ENCODE data around the gene RLIM. TPM values are rescaled to one million over a fixed set of nuclear protein-coding genes. Genes with fewer than 3 reads are reported as not detected.
"Not testable (repeated sequence)": the region's sequence is repeated elsewhere in the genome, so short reads cannot be mapped to it uniquely, and the experiment has no call there.

The RLIM gene
- total RNA-seq = 36.6 TPM
- long read RNA-seq, full-length matches to known transcripts = 24 of 42 reads
- long read RNA-seq, partial matches to known transcripts = 1 of 42 reads
- long read RNA-seq, other reads (novel, unspliced or antisense) = 17 of 42 reads

- peak; percentile 95 for DNase-seq (ENCODE audit: low spot score)
Measured at GRCh38 chrX:74614093-74614909, at the start of gene RLIM. Gene RLIM (minus strand): TSS chrX:74614624. CDS start chrX:74595977, 18,647 bp downstream.

- DNase-seq (ENCODE audit: low spot score) = no peak
Measured at GRCh38 chrX:74656079-74656745, 41.8 kb upstream of the RLIM start.

- DNase-seq (ENCODE audit: low spot score) = not testable (repeated sequence)
Measured at GRCh38 chrX:74654953-74655352, 40.5 kb upstream of the RLIM start.

- no peak for DNase-seq (ENCODE audit: low spot score)
Measured at GRCh38 chrX:74636749-74637314, 22.4 kb upstream of the RLIM start.

- no peak for DNase-seq (ENCODE audit: low spot score)
Measured at GRCh38 chrX:74613370-74614092, 893 bp downstream of the RLIM start.

GRCh38 chrX:74606799-74607198, 7.6 kb downstream of the RLIM start:
- no peak for DNase-seq (ENCODE audit: low spot score)

GRCh38 chrX:74606342-74606741, 8.1 kb downstream of the RLIM start:
- no peak for DNase-seq (ENCODE audit: low spot score)

- DNase-seq (ENCODE audit: low spot score) = no peak
Measured at GRCh38 chrX:74603040-74603439, 11.4 kb downstream of the RLIM start.

GRCh38 chrX:74602142-74602541, 12.3 kb downstream of the RLIM start:
- no peak for DNase-seq (ENCODE audit: low spot score)

- DNase-seq (ENCODE audit: low spot score) = no peak
Measured at GRCh38 chrX:74593593-74593992, 20.8 kb downstream of the RLIM start.

GRCh38 chrX:74585766-74586165, 28.7 kb downstream of the RLIM start:
- DNase-seq (ENCODE audit: low spot score) = no peak

GRCh38 chrX:74579597-74580198, 34.7 kb downstream of the RLIM start:
- no peak for DNase-seq (ENCODE audit: low spot score)

GRCh38 chrX:74578137-74578536, 36.3 kb downstream of the RLIM start:
- DNase-seq (ENCODE audit: low spot score) = no peak

GRCh38 chrX:74557378-74557777, 57.0 kb downstream of the RLIM start:
- DNase-seq (ENCODE audit: low spot score) = no peak

- DNase-seq (ENCODE audit: low spot score) = no peak
Measured at GRCh38 chrX:74551934-74552333, 62.5 kb downstream of the RLIM start.

GRCh38 chrX:74550295-74550802, 64.1 kb downstream of the RLIM start:
- DNase-seq (ENCODE audit: low spot score) = peak; percentile 92

- DNase-seq (ENCODE audit: low spot score) = no peak
Measured at GRCh38 chrX:74546984-74547383, 67.4 kb downstream of the RLIM start.

- DNase-seq (ENCODE audit: low spot score) = no peak
Measured at GRCh38 chrX:74545880-74546523, 68.4 kb downstream of the RLIM start.

- no peak for DNase-seq (ENCODE audit: low spot score)
Measured at GRCh38 chrX:74540635-74541249, 73.7 kb downstream of the RLIM start.

Measured in mesenteric fat pad (tissue), 1 donor.